Thoracic aorta (tissue), 2 donors: Measurements from ENCODE around the gene CNOT9. TPM values are rescaled to one million over a fixed set of nuclear protein-coding genes. Genes with fewer than 3 reads are reported as not detected.

Experiments
- ATAC-seq: fragments of 150-250 bp; one replicate; pipeline ENCODE4 v1.8.0; 2017; ENCODE audit warnings: low read depth; ENCODE audit not compliant: insufficient number of reproducible peaks, low FRiP score
- DNase-seq: peaks from one replicate; pipeline ENCODE4 v3.0.0-alpha.2; 2020; ENCODE audit warnings: low spot score
- H3K27ac ChIP-seq, 2 donors: fragments of 200-600 bp; sonication (generic); 1 replicate in 1 of 2; 2 replicates in 1 of 2; pipeline ENCODE4 v1.5.1; 2016; ENCODE audit warnings: mild to moderate bottlenecking in 2 of 2, moderate library complexity in 2 of 2
- H3K27me3 ChIP-seq: fragments of 200-600 bp; sonication (generic); replicated peaks from 2 replicates; pipeline ENCODE4 v1.6.0; 2016; ENCODE audit warnings: mild to moderate bottlenecking; ENCODE audit not compliant: insufficient read depth
- H3K36me3 ChIP-seq: fragments of 200-600 bp; sonication (generic); one replicate; pipeline ENCODE4 v1.5.1; 2016
- H3K4me1 ChIP-seq, 2 donors: fragments of 200-600 bp; sonication (generic); 1 replicate in 1 of 2; 2 replicates in 1 of 2; pipeline versions ENCODE4 v1.5.1 to v1.6.0; 2016; ENCODE audit warnings: low read depth in 2 of 2, mild to moderate bottlenecking in 1 of 2; ENCODE audit not compliant: control insufficient read depth in 1 of 2
- H3K4me3 ChIP-seq: fragments of 200-600 bp; sonication (generic); 2 replicates; pipeline ENCODE4 v1.5.1; 2016; ENCODE audit warnings: mild to moderate bottlenecking
- H3K9me3 ChIP-seq: fragments of 200-600 bp; sonication (generic); 2 replicates; pipeline ENCODE4 v1.5.1; 2016
- CTCF ChIP-seq: fragments of 200-600 bp; sonication (generic); IDR thresholded peaks from one replicate; pipeline ENCODE4 v1.5.1; 2019; ENCODE audit warnings: antibody characterized with exemption
- total RNA-seq, 2 donors: library from RNA; depleted of rRNA; stranded (reverse); fragments of >200 nt; gene quantifications; one replicate each; pipeline versions ENCODE4 v1.1.0 to v1.2.3, GENCODE V29; 2016

Gene CNOT9
- total RNA-seq, 2 donors from 2014 or later = 33.7 to 59.5 TPM

DNA sequence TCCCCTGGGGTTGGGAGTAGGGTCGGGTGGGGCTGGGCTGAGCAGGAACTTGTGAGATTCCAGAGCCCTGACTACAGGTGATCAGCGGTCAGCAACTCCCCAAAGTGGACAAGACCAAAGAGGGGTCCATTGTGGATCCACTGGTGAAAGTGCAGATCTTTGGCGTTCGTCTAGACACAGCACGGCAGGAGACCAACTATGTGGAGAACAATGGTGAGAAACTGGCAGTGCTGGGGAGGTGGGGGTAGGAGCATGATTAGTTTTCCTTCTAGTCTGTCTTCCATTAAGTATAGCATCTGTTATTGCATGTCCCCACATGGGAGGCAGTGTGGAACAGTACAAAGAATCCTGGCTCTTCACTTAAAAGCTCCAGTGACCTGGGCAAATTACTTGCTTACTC, 67.1 kb downstream of the CNOT9 start:
- no peak for DNase-seq
- Histone ChIP-seq H3K27me3 (no peaks in the 10 kb centered on the region), H3K4me3 (no peak overlapping the region), H3K36me3 (peaks cover 58% of the 10 kb centered on the region), H3K4me1 (no peaks in the 10 kb centered on the region), H3K27ac (no peak overlapping the region), H3K9me3 (no peaks in the 10 kb centered on the region)
- no peak for ATAC-seq
- no peak for TF ChIP-seq CTCF

GRCh38 chr2:218638372-218638771, 69.7 kb downstream of the CNOT9 start:
- Histone ChIP-seq H3K36me3 (peaks cover 74% of the 10 kb centered on the region), H3K27ac (no peak overlapping the region), H3K4me1 (no peaks in the 10 kb centered on the region), H3K4me3 (no peak overlapping the region), H3K27me3 (no peaks in the 10 kb centered on the region), H3K9me3 (no peaks in the 10 kb centered on the region)
- no peak for TF ChIP-seq CTCF
- no peak for DNase-seq
- no peak for ATAC-seq

DNA sequence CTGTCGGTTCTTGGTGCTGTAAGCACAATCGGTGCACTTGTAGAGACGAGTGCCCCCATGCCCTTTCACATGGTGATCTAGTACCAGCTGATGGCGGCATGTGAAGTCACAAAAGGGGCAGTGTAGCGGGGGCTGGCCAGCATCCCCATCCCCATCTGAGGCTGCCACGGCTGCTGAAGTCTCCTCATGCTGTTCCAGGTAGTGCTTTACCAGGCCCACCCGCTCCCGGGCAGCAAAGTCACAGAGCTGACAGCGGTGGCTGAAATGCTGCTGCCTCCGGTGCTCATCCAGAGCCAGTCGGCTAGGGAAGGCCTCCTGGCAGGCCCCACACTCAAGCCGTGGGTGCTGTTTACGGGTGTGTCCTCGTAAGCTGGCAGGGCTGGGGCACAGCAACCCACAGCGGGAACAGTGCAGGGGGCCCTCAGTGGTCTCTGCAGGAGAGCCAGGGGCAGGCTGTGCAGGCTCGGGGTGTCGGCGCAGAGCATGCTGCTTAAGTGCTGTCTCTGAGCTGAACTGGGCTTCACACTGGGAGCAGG, 73.5 kb downstream of the CNOT9 start:
- Histone ChIP-seq H3K27me3 (no peaks in the 10 kb centered on the region), H3K36me3 (peaks cover 79% of the 10 kb centered on the region), H3K4me3 (no peak overlapping the region), H3K9me3 (no peaks in the 10 kb centered on the region), H3K27ac (no peak overlapping the region), H3K4me1 (no peaks in the 10 kb centered on the region)
- no peak for ATAC-seq
- no peak for DNase-seq
- TF ChIP-seq CTCF = no peak

DNA sequence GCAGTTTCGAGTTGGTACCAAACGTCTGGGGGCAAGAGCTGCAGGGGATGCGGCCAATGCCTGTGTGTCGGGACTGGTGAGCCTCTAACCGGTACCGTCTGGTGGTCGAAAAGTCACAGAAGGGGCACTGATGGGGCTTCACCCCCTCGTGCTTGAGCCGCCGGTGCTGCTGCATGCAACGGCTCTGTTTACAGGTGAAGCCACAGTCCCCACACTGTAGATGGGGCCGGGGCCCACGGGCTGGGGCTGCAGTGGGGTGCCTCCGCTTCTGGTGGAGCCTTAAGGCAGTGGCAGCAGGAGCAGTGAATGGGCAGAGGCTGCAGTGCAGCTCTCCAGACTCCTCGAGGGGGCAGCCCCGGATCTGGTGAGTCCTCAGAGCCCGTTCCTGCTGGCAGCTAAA, 74.1 kb downstream of the CNOT9 start:
- H3K4me3 ChIP-seq = no peak overlapping the region
- H3K36me3 ChIP-seq = peaks cover 78% of the 10 kb centered on the region
- ATAC-seq (no peak), DNase-seq (no peak)
- no peak for TF ChIP-seq CTCF
- H3K9me3 ChIP-seq = no peaks in the 10 kb centered on the region
- H3K4me1 ChIP-seq = no peaks in the 10 kb centered on the region
- H3K27me3 ChIP-seq = no peaks in the 10 kb centered on the region
- H3K27ac ChIP-seq = no peak overlapping the region

GRCh38 chr2:218643751-218644310, 75.2 kb downstream of the CNOT9 start:
- H3K36me3 ChIP-seq = peaks cover 78% of the 10 kb centered on the region

More at GRCh38 chr2:218643751-218644310, 75.2 kb downstream of the CNOT9 start:
- no peaks in the 10 kb centered on the region for H3K4me1 ChIP-seq
- H3K9me3 ChIP-seq = no peaks in the 10 kb centered on the region
- no peak for TF ChIP-seq CTCF
- no peak overlapping the region for H3K4me3 ChIP-seq
- DNase-seq (no peak), ATAC-seq (no peak)
- H3K27ac ChIP-seq = no peak overlapping the region
- H3K27me3 ChIP-seq = no peaks in the 10 kb centered on the region
